GM12878 (cell line): ENCODE measurements around the gene DEF6. TPM values are rescaled to one million over a fixed set of nuclear protein-coding genes. Genes with fewer than 3 reads are reported as not detected.

Experiments used
- ATAC-seq: fragments of 200-7000 bp; cut with Tn5 transposase; 3 replicates; pipeline ENCODE4 v1.9.1; 2020; ENCODE audit warnings: mild to moderate bottlenecking, moderate library complexity
- BruUV-seq: library from RNA; stranded (reverse); fragments of 400-500 nt; replicated peaks from 2 replicates; lab custom pipeline; 2021; lab: Mats Ljungman, UMichigan
- CTCF ChIA-PET: fragments of 300-600 bp; sonication (Branson Sonifier 250); formaldehyde crosslinking; extraction: SDS; loops from one replicate; lab custom pipeline; 2021; ENCODE audit warnings: inconsistent platforms; lab: Yijun Ruan, JAX
- POLR2A ChIA-PET: fragments of 350-600 bp; formaldehyde crosslinking; extraction: SDS; loops from one replicate; lab custom pipeline; 2021; ENCODE audit warnings: inconsistent platforms; lab: Charles Lee
- RAD21 ChIA-PET: fragments of 300-600 bp; sonication (Branson Sonifier 250); formaldehyde crosslinking; loops from one replicate; lab custom pipeline; 2023; ENCODE audit warnings: antibody characterized with exemption; ENCODE audit not compliant: unreplicated experiment; lab: Charles Lee
- SMC1A ChIA-PET: fragments of 300-600 bp; sonication (Branson Sonifier 250); formaldehyde crosslinking; loops from one replicate; lab custom pipeline; 2023; ENCODE audit not compliant: unreplicated experiment, uncharacterized antibody; lab: Charles Lee
- DNase-seq: peaks from one replicate; pipeline ENCODE4 v3.0.0-alpha.2; 2011; ENCODE audit warnings: low read depth, low spot score
- FAIRE-seq: peaks from 3 replicates; lab custom pipeline; 2011; peaks lifted over from hg19 to GRCh38; lab: Jason Lieb, UNC
- H2AFZ ChIP-seq: 2 replicates; pipeline ENCODE4 v1.6.0; 2011; ENCODE audit warnings: low read depth, low read length, control low read depth; ENCODE audit not compliant: control insufficient read depth
- H3K27ac ChIP-seq: 2 replicates; pipeline ENCODE4 v1.5.1; 2011; ENCODE audit warnings: control low read depth; ENCODE audit not compliant: control insufficient read depth, insufficient read depth
- H3K27me3 ChIP-seq, 2 experiments: replicated peaks in 1 of 2; 2 replicates each; pipeline versions ENCODE4 v1.6.0 to v1.6.1; 2011; ENCODE audit warnings: low read length in 1 of 2; ENCODE audit not compliant: control insufficient read depth in 2 of 2, insufficient read depth in 2 of 2
- H3K36me3 ChIP-seq, 2 experiments: 2 replicates each; pipeline ENCODE4 v1.5.1; 2011; ENCODE audit warnings: low read length in 1 of 2; ENCODE audit not compliant: control insufficient read depth in 2 of 2, insufficient read depth in 2 of 2
- H3K4me1 ChIP-seq: 2 replicates; pipeline ENCODE4 v1.6.1; 2011; ENCODE audit warnings: mild to moderate bottlenecking, low read length, moderate library complexity, mixed read lengths; ENCODE audit not compliant: control insufficient read depth, insufficient read depth
- H3K4me2 ChIP-seq: 2 replicates; pipeline ENCODE4 v1.6.0; 2011; ENCODE audit warnings: control low read depth; ENCODE audit not compliant: control insufficient read depth, insufficient read depth
- H3K4me3 ChIP-seq: fragments of 200-600 bp; sonication (generic); 2 replicates; pipeline ENCODE4 v1.5.1; 2016
- H3K79me2 ChIP-seq: 2 replicates; pipeline ENCODE4 v1.6.0; 2011; ENCODE audit warnings: low read length; ENCODE audit not compliant: control insufficient read depth, insufficient read depth
- H3K9ac ChIP-seq: 2 replicates; pipeline ENCODE4 v1.8.0; 2011; ENCODE audit warnings: low read length, control low read depth, mixed read lengths; ENCODE audit not compliant: control insufficient read depth, insufficient read depth
- H3K9me3 ChIP-seq: replicated peaks from 3 replicates; pipeline ENCODE4 v1.5.1; 2011; ENCODE audit warnings: mild to moderate bottlenecking, low read length; ENCODE audit not compliant: control insufficient read depth, insufficient read depth
- H4K20me1 ChIP-seq: 2 replicates; pipeline ENCODE4 v1.6.0; 2011; ENCODE audit not compliant: control insufficient read depth, insufficient read depth
- CHD4 ChIP-seq: fragments of 200-600 bp; sonication (generic); IDR thresholded peaks from 2 replicates; pipeline ENCODE4 v1.6.1; 2016; ENCODE audit warnings: mild to moderate bottlenecking
- GABPA ChIP-seq: IDR thresholded peaks from 2 replicates; pipeline ENCODE4 v1.6.1; 2014; ENCODE audit warnings: antibody characterized with exemption, low read depth, mild to moderate bottlenecking, inconsistent platforms
- HDAC2 ChIP-seq: fragments of 200-600 bp; sonication (generic); IDR thresholded peaks from 2 replicates; pipeline ENCODE4 v1.6.1; 2017
- PML ChIP-seq: IDR thresholded peaks from 2 replicates; pipeline ENCODE4 v1.6.1; 2012; ENCODE audit warnings: low read length, inconsistent platforms
- SUPT20H ChIP-seq: IDR thresholded peaks from 2 replicates; pipeline ENCODE4 v1.6.1; 2011; ENCODE audit warnings: low read depth, mild to moderate bottlenecking, low read length, moderate library complexity, borderline replicate concordance; ENCODE audit not compliant: control insufficient read depth
- SUZ12 ChIP-seq: fragments of 200-600 bp; sonication (generic); IDR thresholded peaks from one replicate; pipeline ENCODE4 v1.6.1; 2018; ENCODE audit warnings: antibody characterized with exemption, mild to moderate bottlenecking; ENCODE audit not compliant: unreplicated experiment
- TARDBP ChIP-seq: IDR thresholded peaks from 2 replicates; pipeline ENCODE4 v1.6.1; 2016; ENCODE audit warnings: borderline replicate concordance
- WGBS: methylation state at CpG from one replicate; pipeline ENCODE4 v1.1.6; 2016; ENCODE audit warnings: low lambda C conversion rate; ENCODE audit not compliant: insufficient replicate concordance, insufficient coverage; ENCODE audit errors: missing lambda C conversion rate; 5-methylcytosine and 5-hydroxymethylcytosine counted together
- in situ Hi-C: fragments of 300-500 bp; cut with MboI; formaldehyde crosslinking; loops from 9 replicates; pipeline ENCODE4 v1.14.3; 2018; ENCODE audit warnings: mixed read lengths
- intact Hi-C: fragments of 100-400 bp; cut with micrococcal nuclease; formaldehyde crosslinking; loops from one replicate; pipeline ENCODE4 v1.14.2; 2022; ENCODE audit not compliant: unreplicated experiment
- polyA plus RNA-seq, 11 experiments: library from polyadenylated mRNA; depleted of rRNA in 4 of 11; unstranded in 6 of 11; stranded (reverse) in 5 of 11; fragments of >200 nt; fragmentation: Nextera tagmentation in 4 of 11; fragmentation: Illumina TruSeq in 1 of 11; extraction: Ambion mirVana in 4 of 11; extraction: Trizol in 1 of 11; gene quantifications; 1 replicate in 1 of 11; 2 replicates in 10 of 11; pipeline versions ENCODE4 v1.2.1 to v1.2.3, GENCODE V29; 2011 to 2016; ENCODE audit warnings: inconsistent platforms in 2 of 11, missing spikeins in 2 of 11, low read depth in 1 of 11
- total RNA-seq, 4 experiments: library from RNA; depleted of rRNA in 3 of 4; stranded (reverse); fragments of >200 nt in 3 of 4; fragmentation: Illumina TruSeq in 1 of 4; extraction: Trizol in 1 of 4; gene quantifications; 2 replicates each; pipeline versions ENCODE4 v1.2.1 to v1.2.3, GENCODE V29; 2013 to 2021
- TF ChIP-seq, protein P1 (sequence below): fragments of 450-650 bp; IDR thresholded peaks from 2 replicates; pipeline ENCODE4 v1.6.1; 2017; ENCODE audit warnings: mild to moderate bottlenecking, low read depth, inconsistent platforms; ENCODE audit not compliant: poor library complexity, severe bottlenecking
- TF ChIP-seq, protein P2 (sequence below): fragments of 450-650 bp; IDR thresholded peaks from 2 replicates; pipeline ENCODE4 v1.6.1; 2018; ENCODE audit warnings: mild to moderate bottlenecking, low read depth, moderate library complexity; ENCODE audit not compliant: partially characterized antibody

The DEF6 gene
- total and polyA plus RNA-seq, 10 of the 15 experiments (the other 5 are each of a cell fraction or from before 2014, with no cell fraction given), result 3.3 to 69.5 (median 48.8) TPM

DNA sequence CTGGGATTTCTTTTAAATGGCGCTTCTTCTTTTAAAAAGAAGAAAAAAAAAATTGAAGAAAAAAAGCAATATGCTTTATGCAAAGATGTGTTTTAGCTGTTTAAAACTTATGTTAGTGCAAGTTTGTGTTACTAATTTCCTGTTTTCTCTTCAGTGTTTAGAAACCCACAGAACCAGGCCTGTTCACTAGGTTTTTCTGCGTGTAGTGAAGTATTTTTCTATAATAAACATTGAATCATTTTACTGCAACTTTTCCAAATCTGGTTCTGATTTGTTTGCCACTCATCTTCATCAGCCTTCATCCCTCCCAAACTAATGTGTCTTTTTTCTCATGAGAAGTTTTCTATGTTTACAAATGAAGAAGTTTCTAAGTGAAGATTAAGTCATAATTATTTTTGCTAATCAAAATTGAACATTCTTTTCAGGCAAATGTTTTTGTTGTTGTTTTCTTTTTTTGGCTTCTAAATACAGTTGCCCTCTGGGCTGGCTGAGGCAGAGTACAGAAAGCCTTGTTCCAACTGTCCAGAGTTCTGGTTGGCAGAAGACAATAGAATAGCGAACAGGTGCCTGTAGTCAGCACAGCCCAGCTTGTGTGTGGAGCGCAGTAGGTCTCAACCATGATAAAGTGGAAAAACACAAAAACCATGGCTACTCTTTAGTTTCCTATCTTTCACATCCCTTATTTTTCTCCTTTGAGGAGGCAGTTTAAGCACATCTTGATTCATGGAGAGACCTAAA, 23.6 kb upstream of the DEF6 start:
- no peak for ATAC-seq
- H3K4me3 ChIP-seq, result no peak overlapping the region
- H3K79me2 ChIP-seq, result no peaks in the 10 kb centered on the region
- ChIA-PET CTCF (no interaction called here), POLR2A (interaction anchor here (0.7 to 1.2 kb wide), 3 partner anchors 15 to 522 kb away, joined by 3 to 4 read pairs (median 3); partner anchors contain the start of gene ZNF76), RAD21 (interaction anchor here (0.5 kb wide), 1 partner anchor 36 kb away, joined by 3 read pairs; no protein-coding TSS in a partner anchor), SMC1A (no interaction called here)
- H3K4me1 ChIP-seq, result no peaks in the 10 kb centered on the region
- 97% methylated on average over 4 of the region's 4 CpGs for WGBS
- H3K27ac ChIP-seq, result no peak overlapping the region
- no peak for TF ChIP-seq SUZ12
- in situ Hi-C loops, result no loop called here
- H3K4me2 ChIP-seq, result no peak overlapping the region
- intact Hi-C loops, result no loop called here
- BruUV-seq, result TSS peak; percentile 56
- DNase-seq, result no peak
- no peaks in the 10 kb centered on the region; a peak in 1 of 4 replicates for H3K36me3 ChIP-seq
- H3K9me3 ChIP-seq, result no peaks in the 10 kb centered on the region
- H3K27me3 ChIP-seq, result no peaks in the 10 kb centered on the region
- FAIRE-seq, result no peak
- H4K20me1 ChIP-seq, result no peaks in the 10 kb centered on the region
- no peak overlapping the region for H2AFZ ChIP-seq
- no peak overlapping the region for H3K9ac ChIP-seq

DNA sequence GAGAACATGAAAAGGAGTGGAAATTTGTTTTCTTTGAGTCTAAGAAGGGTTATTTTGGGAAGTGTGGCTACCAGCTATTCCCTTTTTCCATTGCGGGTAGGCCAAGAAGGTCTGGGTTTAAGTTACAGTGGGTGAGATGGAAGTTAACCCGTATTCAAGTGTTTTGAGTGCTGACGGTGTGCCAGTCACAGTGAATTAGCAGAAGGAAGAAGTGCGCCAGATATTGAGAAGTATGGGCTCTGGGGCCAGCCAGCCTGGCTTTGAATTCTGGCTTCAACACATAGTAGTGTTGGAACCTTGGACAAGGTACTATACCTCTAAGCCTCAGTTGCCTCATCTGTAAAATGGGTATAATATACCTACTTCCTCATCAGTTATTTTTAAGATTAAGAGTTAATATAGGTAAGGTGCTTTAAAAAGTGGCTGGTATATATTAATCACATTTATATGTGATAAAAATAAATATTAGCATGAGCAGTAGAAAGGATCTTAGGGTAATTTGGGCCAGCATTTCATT, 21.8 kb upstream of the DEF6 start:
- intact Hi-C loops, result no loop called here
- H3K79me2 ChIP-seq, result no peaks in the 10 kb centered on the region
- H4K20me1 ChIP-seq, result no peaks in the 10 kb centered on the region
- no peak overlapping the region for H3K27ac ChIP-seq
- H3K4me1 ChIP-seq, result no peaks in the 10 kb centered on the region
- no peak overlapping the region for H3K4me3 ChIP-seq
- ATAC-seq (no peak), DNase-seq (no peak), FAIRE-seq (no peak)
- H3K27me3 ChIP-seq, result no peaks in the 10 kb centered on the region
- CTCF ChIA-PET, result no interaction called here
- H3K36me3 ChIP-seq, result no peaks in the 10 kb centered on the region; a peak in 1 of 4 replicates
- no peak overlapping the region for H3K9ac ChIP-seq
- WGBS, result 98% methylated on average over 4 of the region's 4 CpGs
- H3K9me3 ChIP-seq, result no peaks in the 10 kb centered on the region
- BruUV-seq, result no TSS peak
- RAD21 ChIA-PET, result no interaction called here
- SMC1A ChIA-PET, result interaction anchor here (1.0 kb wide), 1 partner anchor 10 kb away, joined by 3 read pairs; no protein-coding TSS in a partner anchor
- in situ Hi-C loops, result no loop called here
- H3K4me2 ChIP-seq, result no peak overlapping the region
- POLR2A ChIA-PET, result no interaction called here
- no peak overlapping the region for H2AFZ ChIP-seq
- TF ChIP-seq, protein P1, sequence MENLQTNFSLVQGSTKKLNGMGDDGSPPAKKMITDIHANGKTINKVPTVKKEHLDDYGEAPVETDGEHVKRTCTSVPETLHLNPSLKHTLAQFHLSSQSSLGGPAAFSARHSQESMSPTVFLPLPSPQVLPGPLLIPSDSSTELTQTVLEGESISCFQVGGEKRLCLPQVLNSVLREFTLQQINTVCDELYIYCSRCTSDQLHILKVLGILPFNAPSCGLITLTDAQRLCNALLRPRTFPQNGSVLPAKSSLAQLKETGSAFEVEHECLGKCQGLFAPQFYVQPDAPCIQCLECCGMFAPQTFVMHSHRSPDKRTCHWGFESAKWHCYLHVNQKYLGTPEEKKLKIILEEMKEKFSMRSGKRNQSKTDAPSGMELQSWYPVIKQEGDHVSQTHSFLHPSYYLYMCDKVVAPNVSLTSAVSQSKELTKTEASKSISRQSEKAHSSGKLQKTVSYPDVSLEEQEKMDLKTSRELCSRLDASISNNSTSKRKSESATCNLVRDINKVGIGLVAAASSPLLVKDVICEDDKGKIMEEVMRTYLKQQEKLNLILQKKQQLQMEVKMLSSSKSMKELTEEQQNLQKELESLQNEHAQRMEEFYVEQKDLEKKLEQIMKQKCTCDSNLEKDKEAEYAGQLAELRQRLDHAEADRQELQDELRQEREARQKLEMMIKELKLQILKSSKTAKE, result no peak
- no peak for TF ChIP-seq CHD4
- no peak for TF ChIP-seq TARDBP
- TF ChIP-seq SUPT20H, result no peak
- TF ChIP-seq, protein P2, sequence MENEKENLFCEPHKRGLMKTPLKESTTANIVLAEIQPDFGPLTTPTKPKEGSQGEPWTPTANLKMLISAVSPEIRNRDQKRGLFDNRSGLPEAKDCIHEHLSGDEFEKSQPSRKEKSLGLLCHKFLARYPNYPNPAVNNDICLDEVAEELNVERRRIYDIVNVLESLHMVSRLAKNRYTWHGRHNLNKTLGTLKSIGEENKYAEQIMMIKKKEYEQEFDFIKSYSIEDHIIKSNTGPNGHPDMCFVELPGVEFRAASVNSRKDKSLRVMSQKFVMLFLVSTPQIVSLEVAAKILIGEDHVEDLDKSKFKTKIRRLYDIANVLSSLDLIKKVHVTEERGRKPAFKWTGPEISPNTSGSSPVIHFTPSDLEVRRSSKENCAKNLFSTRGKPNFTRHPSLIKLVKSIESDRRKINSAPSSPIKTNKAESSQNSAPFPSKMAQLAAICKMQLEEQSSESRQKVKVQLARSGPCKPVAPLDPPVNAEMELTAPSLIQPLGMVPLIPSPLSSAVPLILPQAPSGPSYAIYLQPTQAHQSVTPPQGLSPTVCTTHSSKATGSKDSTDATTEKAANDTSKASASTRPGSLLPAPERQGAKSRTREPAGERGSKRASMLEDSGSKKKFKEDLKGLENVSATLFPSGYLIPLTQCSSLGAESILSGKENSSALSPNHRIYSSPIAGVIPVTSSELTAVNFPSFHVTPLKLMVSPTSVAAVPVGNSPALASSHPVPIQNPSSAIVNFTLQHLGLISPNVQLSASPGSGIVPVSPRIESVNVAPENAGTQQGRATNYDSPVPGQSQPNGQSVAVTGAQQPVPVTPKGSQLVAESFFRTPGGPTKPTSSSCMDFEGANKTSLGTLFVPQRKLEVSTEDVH, result no peak
- TF ChIP-seq HDAC2, result no peak
- TF ChIP-seq GABPA, result no peak
- TF ChIP-seq PML, result no peak
